Activated B cell treated with CpG ODN at 0.5 μM for 24 hours (primary cell): ENCODE results near the gene ROCK2. TPM values are rescaled to one million over a fixed set of nuclear protein-coding genes. Genes with fewer than 3 reads are reported as not detected.
"Not testable (repeated sequence)": the region's sequence is repeated elsewhere in the genome, so short reads cannot be mapped to it uniquely, and the experiment has no call there.

Experiments
- ATAC-seq: fragments of 200-7000 bp; cut with Tn5 transposase; one replicate; pipeline ENCODE4 v1.10.0; 2021; ENCODE audit warnings: low read depth, mild to moderate bottlenecking, moderate library complexity
- CTCF ChIA-PET: fragments of 350-600 bp; sonication (Branson Sonifier 250); formaldehyde crosslinking; loops from one replicate; lab custom pipeline; 2021; ENCODE audit warnings: antibody characterized with exemption; lab: Charles Lee
- POLR2A ChIA-PET: fragments of 350-600 bp; sonication (Branson Sonifier 250); formaldehyde crosslinking; loops from one replicate; lab custom pipeline; 2021; ENCODE audit warnings: antibody characterized with exemption; lab: Charles Lee
- DNase-seq: peaks from one replicate; pipeline ENCODE4 v3.0.0; 2022
- H3K27ac Mint-ChIP-seq: one replicate; pipeline ENCODE4 v1.8.0; 2020; ENCODE audit warnings: mixed read lengths
- H3K27me3 Mint-ChIP-seq: one replicate; pipeline ENCODE4 v1.8.0; 2021; ENCODE audit warnings: mixed read lengths
- H3K36me3 Mint-ChIP-seq: one replicate; pipeline ENCODE4 v1.8.0; 2021; ENCODE audit warnings: low read depth, mixed read lengths
- H3K4me1 Mint-ChIP-seq: one replicate; pipeline ENCODE4 v1.8.0; 2021; ENCODE audit warnings: mixed read lengths
- H3K4me3 Mint-ChIP-seq: one replicate; pipeline ENCODE4 v1.8.0; 2020; ENCODE audit warnings: mild to moderate bottlenecking, mixed read lengths
- H3K9me3 Mint-ChIP-seq: one replicate; pipeline ENCODE4 v1.8.0; 2020; ENCODE audit warnings: mixed read lengths
- CTCF ChIP-seq: fragments of 200-600 bp; IDR thresholded peaks from one replicate; pipeline ENCODE4 v1.8.0; 2022; ENCODE audit warnings: antibody characterized with exemption, mild to moderate bottlenecking
- intact Hi-C: fragments of 100-400 bp; cut with micrococcal nuclease; formaldehyde crosslinking; loops from one replicate; pipeline ENCODE4 v1.15.1; 2024
- total RNA-seq: library from RNA; stranded (reverse); gene quantifications from 2 replicates; pipeline ENCODE4 v1.2.3, GENCODE V29; 2022

ROCK2 gene
- total RNA-seq, 1 donor from 2014 or later: 18.8 TPM

DNA sequence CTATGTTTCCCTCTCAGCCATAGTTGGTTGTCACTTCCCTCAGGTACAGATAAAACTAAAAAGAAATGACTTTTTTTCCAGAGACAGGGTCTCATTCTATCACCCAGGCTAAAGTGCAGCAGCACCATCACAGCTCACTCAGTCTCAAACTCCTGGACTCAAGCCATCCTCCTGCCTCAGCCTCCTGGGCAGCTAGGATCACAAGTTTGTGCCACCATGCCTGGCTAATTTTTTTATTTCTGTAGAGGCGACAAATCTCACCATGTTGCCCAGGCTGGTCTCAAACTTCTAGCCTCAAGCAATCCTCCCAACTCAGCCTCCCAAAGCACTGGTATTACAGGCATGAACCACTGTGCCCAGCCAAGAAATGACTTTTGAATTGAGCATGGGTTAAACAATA, 8.2 kb downstream of the ROCK2 start:
- Mint-ChIP-seq H3K4me3 (no peak overlapping the region), H3K27ac (no peak overlapping the region), H3K9me3 (peaks cover 2% of the 10 kb centered on the region), H3K36me3 (no peaks in the 10 kb centered on the region), H3K4me1 (peaks cover 26% of the 10 kb centered on the region), H3K27me3 (no peaks in the 10 kb centered on the region)
- ChIA-PET CTCF (no interaction called here), POLR2A (no interaction called here)
- TF ChIP-seq CTCF: no peak
- DNase-seq: no peak
- intact Hi-C loops: no loop called here
- ATAC-seq: no peak

DNA sequence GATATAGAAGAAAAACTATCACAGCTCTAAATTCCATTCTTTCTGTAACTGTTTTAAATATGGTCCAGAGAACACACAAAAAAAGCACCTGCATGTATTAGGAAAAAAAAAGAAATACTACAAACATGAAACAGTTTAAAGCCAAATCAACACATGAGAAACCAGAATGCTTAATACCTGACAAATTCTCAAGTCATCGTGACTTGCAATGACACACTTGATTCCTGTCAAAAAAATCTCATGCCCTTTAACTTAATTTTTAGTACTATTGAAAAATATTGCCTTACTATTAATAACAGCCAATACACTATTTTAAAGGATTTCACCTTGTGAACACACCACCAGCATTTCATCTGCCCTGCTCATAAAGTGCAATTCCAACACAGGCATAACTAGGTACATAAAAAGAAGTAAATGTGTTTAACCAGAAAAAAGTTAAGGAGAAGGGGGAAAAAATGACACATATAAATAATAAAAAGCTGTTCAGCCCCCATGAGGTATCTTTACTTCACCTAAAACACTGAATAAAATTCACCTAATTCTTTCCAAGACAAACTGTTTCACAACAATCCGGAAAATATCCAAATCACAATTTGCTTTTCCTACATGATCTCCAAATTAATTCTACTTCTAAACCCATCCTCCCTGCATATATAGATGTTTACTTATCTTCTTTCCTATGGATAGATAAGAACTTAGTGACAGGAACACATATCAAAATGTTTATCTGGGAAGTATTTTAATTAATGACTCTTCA, 10.8 kb downstream of the ROCK2 start:
- H3K27me3 Mint-ChIP-seq: no peaks in the 10 kb centered on the region
- peaks cover 2% of the 10 kb centered on the region for H3K9me3 Mint-ChIP-seq
- TF ChIP-seq CTCF: no peak
- peaks cover 11% of the 10 kb centered on the region for H3K4me1 Mint-ChIP-seq
- intact Hi-C loops: no loop called here
- H3K36me3 Mint-ChIP-seq: no peaks in the 10 kb centered on the region
- no peak overlapping the region for H3K4me3 Mint-ChIP-seq
- H3K27ac Mint-ChIP-seq: no peak overlapping the region
- DNase-seq (no peak), ATAC-seq (no peak)
- ChIA-PET POLR2A (no interaction called here), CTCF (no interaction called here)

- ATAC-seq (no peak), DNase-seq (no peak)
- no peak overlapping the region for H3K4me3 Mint-ChIP-seq
- no peak overlapping the region for H3K27ac Mint-ChIP-seq
- intact Hi-C loops: no loop called here
- peaks cover 13% of the 10 kb centered on the region for H3K4me1 Mint-ChIP-seq
- TF ChIP-seq CTCF: no peak
- no peaks in the 10 kb centered on the region for H3K36me3 Mint-ChIP-seq
- H3K27me3 Mint-ChIP-seq: no peaks in the 10 kb centered on the region
- ChIA-PET POLR2A (interaction anchor here (0.6 kb wide), 1 partner anchor 178 kb away, joined by 3 read pairs; no protein-coding TSS in a partner anchor), CTCF (no interaction called here)
- H3K9me3 Mint-ChIP-seq: peaks cover 4% of the 10 kb centered on the region
These were observed 11.8 kb downstream of the ROCK2 start for GRCh38 chr2:11332596-11332995.

- peaks cover 13% of the 10 kb centered on the region for H3K4me1 Mint-ChIP-seq
- no peaks in the 10 kb centered on the region for H3K27me3 Mint-ChIP-seq
- DNase-seq (no peak), ATAC-seq (no peak)
- H3K27ac Mint-ChIP-seq: no peak overlapping the region
- H3K36me3 Mint-ChIP-seq: no peaks in the 10 kb centered on the region
- no peak overlapping the region for H3K4me3 Mint-ChIP-seq
- CTCF ChIA-PET: no interaction called here
- H3K9me3 Mint-ChIP-seq: peaks cover 2% of the 10 kb centered on the region
- POLR2A ChIA-PET: no interaction called here
- intact Hi-C loops: no loop called here
- no peak for TF ChIP-seq CTCF
These were observed 13.8 kb downstream of the ROCK2 start for GRCh38 chr2:11330457-11331142.

- DNase-seq (no peak), ATAC-seq (no peak)
- H3K27ac Mint-ChIP-seq: no peak overlapping the region
- no peaks in the 10 kb centered on the region for H3K27me3 Mint-ChIP-seq
- CTCF ChIA-PET: no interaction called here
- H3K36me3 Mint-ChIP-seq: no peaks in the 10 kb centered on the region
- H3K9me3 Mint-ChIP-seq: peaks cover 2% of the 10 kb centered on the region
- TF ChIP-seq CTCF: no peak
- intact Hi-C loops: no loop called here
- peaks cover 9% of the 10 kb centered on the region for H3K4me1 Mint-ChIP-seq
- POLR2A ChIA-PET: no interaction called here
- H3K4me3 Mint-ChIP-seq: no peak overlapping the region
These were observed 14.7 kb downstream of the ROCK2 start for GRCh38 chr2:11329776-11330175.

DNA sequence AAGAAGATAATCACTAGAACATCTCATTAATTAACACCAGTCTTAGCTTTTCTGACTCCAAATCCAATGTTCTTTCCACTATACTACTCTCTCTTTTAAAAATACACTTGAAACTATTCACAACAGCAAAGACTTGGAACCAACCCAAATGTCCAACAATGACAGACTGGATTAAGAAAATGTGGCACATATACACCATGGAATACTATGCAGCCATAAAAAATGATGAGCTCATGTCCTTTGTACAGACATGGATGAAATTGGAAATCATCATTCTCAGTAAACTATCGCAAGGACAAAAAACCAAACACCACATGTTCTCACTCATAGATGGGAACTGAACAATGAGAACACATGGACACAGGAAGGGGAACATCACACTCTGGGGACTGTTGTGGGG, 15.9 kb downstream of the ROCK2 start:
- DNase-seq, CTCF ChIA-PET, POLR2A ChIA-PET, H3K27me3 Mint-ChIP-seq, intact Hi-C loops, ATAC-seq, H3K36me3 Mint-ChIP-seq, H3K4me3 Mint-ChIP-seq, H3K9me3 Mint-ChIP-seq, H3K27ac Mint-ChIP-seq: not testable (repeated sequence)
- H3K4me1 Mint-ChIP-seq: peaks cover 11% of the 10 kb centered on the region
